H1 (cell line): Measurements from ENCODE around the gene FOSB. TPM values are rescaled to one million over a fixed set of nuclear protein-coding genes. Genes with fewer than 3 reads are reported as not detected.

Source experiments
- CTCF ChIA-PET: fragments of 300-600 bp; sonication (Branson Sonifier 250); formaldehyde crosslinking; loops from one replicate; lab custom pipeline; 2021; ENCODE audit not compliant: partially characterized antibody; lab: Charles Lee
- POLR2A ChIA-PET: fragments of 300-600 bp; sonication (Branson Sonifier 250); formaldehyde crosslinking; loops from one replicate; lab custom pipeline; 2021; ENCODE audit warnings: inconsistent platforms; ENCODE audit not compliant: partially characterized antibody; lab: Charles Lee
- DNase-seq, 2 experiments: peaks; one replicate each; pipeline versions ENCODE4 v3.0.0 to v3.0.0-alpha.2; 2010 to 2022; ENCODE audit warnings: low spot score in 2 of 2, low read depth in 1 of 2, mixed read lengths in 1 of 2
- FAIRE-seq: peaks from 2 replicates; lab custom pipeline; 2011; peaks lifted over from hg19 to GRCh38; lab: Jason Lieb, UNC
- H2AFZ ChIP-seq: 2 replicates; pipeline ENCODE4 v1.8.1; 2012; ENCODE audit warnings: low read length, inconsistent platforms
- H2AK5ac ChIP-seq: 2 replicates; pipeline ENCODE4 v1.6.1; 2013; ENCODE audit warnings: low read depth, low read length
- H2BK120ac ChIP-seq: replicated peaks from 2 replicates; pipeline ENCODE3; 2013; ENCODE audit warnings: low read depth, low read length, inconsistent platforms
- H2BK12ac ChIP-seq: 2 replicates; pipeline ENCODE4 v1.6.1; 2013; ENCODE audit warnings: low read depth, low read length
- H2BK15ac ChIP-seq: 2 replicates; pipeline ENCODE4 v1.6.1; 2013; ENCODE audit warnings: low read length
- H2BK20ac ChIP-seq: 2 replicates; pipeline ENCODE4 v1.6.1; 2013; ENCODE audit warnings: low read length
- H2BK5ac ChIP-seq: 2 replicates; pipeline ENCODE4 v1.6.1; 2013; ENCODE audit warnings: low read depth, low read length
- H3K14ac ChIP-seq: 2 replicates; pipeline ENCODE4 v1.6.1; 2013; ENCODE audit warnings: inconsistent platforms; ENCODE audit not compliant: insufficient read length
- H3K18ac ChIP-seq: 2 replicates; pipeline ENCODE4 v1.6.1; 2013; ENCODE audit warnings: low read length; ENCODE audit errors: extremely low read depth
- H3K23ac ChIP-seq: 2 replicates; pipeline ENCODE4 v1.6.1; 2013; ENCODE audit warnings: inconsistent platforms; ENCODE audit not compliant: insufficient read length
- H3K23me2 ChIP-seq: 2 replicates; pipeline ENCODE4 v1.6.1; 2013; ENCODE audit warnings: low read depth, low read length
- H3K27ac ChIP-seq: 2 replicates; pipeline ENCODE4 v1.6.1; 2011; ENCODE audit warnings: low read depth, low read length, inconsistent platforms
- H3K27me3 ChIP-seq, 4 experiments: replicated peaks in 1 of 4; 1 replicate in 1 of 4; 2 replicates in 3 of 4; pipeline versions ENCODE4 v1.6.1 to v1.8.1; 2011 to 2013; ENCODE audit warnings: low read length in 3 of 4, mild to moderate bottlenecking in 3 of 4, inconsistent platforms in 2 of 4, mixed read lengths in 2 of 4, moderate library complexity in 1 of 4; ENCODE audit not compliant: control insufficient read depth in 3 of 4, insufficient read depth in 3 of 4; ENCODE audit errors: extremely low read depth in 1 of 4
- H3K36me3 ChIP-seq, 4 experiments: 2 replicates each; pipeline versions ENCODE4 v1.6.1 to v1.8.1; 2011 to 2013; ENCODE audit warnings: mild to moderate bottlenecking in 4 of 4, low read length in 3 of 4, moderate library complexity in 2 of 4, control low read depth in 1 of 4, inconsistent platforms in 1 of 4; ENCODE audit not compliant: insufficient read depth in 4 of 4, control insufficient read depth in 2 of 4
- H3K4ac ChIP-seq: replicated peaks from 2 replicates; pipeline ENCODE3; 2013; ENCODE audit warnings: low read length, low read depth, mixed read lengths, inconsistent platforms; ENCODE audit not compliant: insufficient read length
- H3K4me1 ChIP-seq, 4 experiments: replicated peaks in 1 of 4; 1 replicate in 1 of 4; 2 replicates in 3 of 4; pipeline versions ENCODE4 v1.6.1 to v1.8.1; 2011 to 2013; ENCODE audit warnings: low read length in 3 of 4, inconsistent platforms in 2 of 4, mixed read lengths in 1 of 4; ENCODE audit not compliant: insufficient read depth in 4 of 4, control insufficient read depth in 3 of 4
- H3K4me2 ChIP-seq, 2 experiments: 2 replicates each; pipeline versions ENCODE4 v1.6.1 to v1.8.1; 2011 to 2013; ENCODE audit warnings: low read depth in 2 of 2, low read length in 2 of 2, control low read depth in 1 of 2, inconsistent platforms in 1 of 2, mild to moderate bottlenecking in 1 of 2; ENCODE audit not compliant: insufficient read depth in 1 of 2
- H3K4me3 ChIP-seq, 4 experiments: fragments of 200-600, 300-600 bp in 1 of 4; sonication (generic), shearing (Covaris generic), sonication (Bioruptor Twin) in 1 of 4; 2 replicates each; pipeline versions ENCODE4 v1.5.1 to v1.8.1; 2011 to 2016; ENCODE audit warnings: low read length in 4 of 4, low read depth in 3 of 4, control low read depth in 2 of 4, inconsistent platforms in 2 of 4, mild to moderate bottlenecking in 2 of 4, mixed read lengths in 1 of 4, moderate library complexity in 1 of 4; ENCODE audit not compliant: insufficient read depth in 2 of 4; ENCODE audit errors: extremely low read depth in 1 of 4
- H3K56ac ChIP-seq: replicated peaks from 2 replicates; pipeline ENCODE3; 2013; ENCODE audit warnings: low read depth, mild to moderate bottlenecking, mixed read lengths, low read length, inconsistent platforms; ENCODE audit not compliant: insufficient read length
- H3K79me1 ChIP-seq: 2 replicates; pipeline ENCODE4 v1.6.1; 2013; ENCODE audit warnings: low read depth, low read length, control low read depth
- H3K79me2 ChIP-seq, 2 experiments: 2 replicates each; pipeline versions ENCODE4 v1.6.1 to v1.8.1; 2012 to 2013; ENCODE audit warnings: low read length in 2 of 2, mild to moderate bottlenecking in 2 of 2, inconsistent platforms in 1 of 2; ENCODE audit not compliant: insufficient read depth in 2 of 2, control insufficient read depth in 1 of 2
- H3K9ac ChIP-seq, 4 experiments: replicated peaks in 1 of 4; 1 replicate in 1 of 4; 2 replicates in 3 of 4; pipeline versions ENCODE4 v1.6.1 to v1.8.1; 2011 to 2013; ENCODE audit warnings: low read depth in 3 of 4, low read length in 3 of 4, control low read depth in 2 of 4, mild to moderate bottlenecking in 2 of 4, moderate library complexity in 2 of 4, inconsistent platforms in 1 of 4; ENCODE audit errors: extremely low read depth in 1 of 4
- H3K9me3 ChIP-seq, 2 experiments: 2 replicates each; pipeline versions ENCODE4 v1.6.1 to v1.8.1; 2012 to 2013; ENCODE audit warnings: mild to moderate bottlenecking in 2 of 2, moderate library complexity in 2 of 2, control low read depth in 1 of 2, inconsistent platforms in 1 of 2, low read depth in 1 of 2, low read length in 1 of 2, mixed read lengths in 1 of 2; ENCODE audit not compliant: insufficient read depth in 2 of 2
- H4K20me1 ChIP-seq, 2 experiments: replicated peaks in 1 of 2; 2 replicates each; pipeline versions ENCODE3 to v1.8.1; 2011 to 2013; ENCODE audit warnings: inconsistent platforms in 2 of 2, low read length in 2 of 2, mild to moderate bottlenecking in 1 of 2; ENCODE audit not compliant: insufficient read depth in 2 of 2, control insufficient read depth in 1 of 2
- H4K5ac ChIP-seq: 2 replicates; pipeline ENCODE4 v1.6.1; 2013; ENCODE audit warnings: low read length, low read depth, mixed read lengths, inconsistent platforms; ENCODE audit not compliant: insufficient read length
- H4K8ac ChIP-seq: 2 replicates; pipeline ENCODE4 v1.8.0; 2013; ENCODE audit warnings: mild to moderate bottlenecking, moderate library complexity, low read length, inconsistent platforms; ENCODE audit not compliant: insufficient read depth; ENCODE audit errors: extremely low read depth
- H4K91ac ChIP-seq: replicated peaks from 2 replicates; pipeline ENCODE3; 2013; ENCODE audit warnings: low read length, mixed read lengths, inconsistent platforms; ENCODE audit not compliant: insufficient read length
- POLR2AphosphoS5 ChIP-seq: IDR thresholded peaks from 2 replicates; pipeline ENCODE4 v1.6.1; 2011; ENCODE audit warnings: low read depth, low read length
- SAP30 ChIP-seq: fragments of 300-600 bp; sonication (generic); IDR thresholded peaks from 2 replicates; pipeline ENCODE4 v1.7.1; 2012; ENCODE audit warnings: low read length, moderate library complexity, mild to moderate bottlenecking, inconsistent platforms; ENCODE audit not compliant: insufficient read depth, insufficient replicate concordance
- WGBS, 2 experiments: shearing (Covaris generic) in 1 of 2; methylation state at CpG; one replicate each; pipeline versions ENCODE4 v1.1.6 to v1.1.7; 2013 to 2015; ENCODE audit warnings: low lambda C conversion rate in 2 of 2, mixed read lengths in 2 of 2, inconsistent platforms in 1 of 2, low coverage in 1 of 2, missing lambda C conversion rate in 1 of 2; ENCODE audit not compliant: insufficient replicate concordance in 2 of 2, insufficient coverage in 1 of 2, insufficient read length in 1 of 2; ENCODE audit errors: extremely low coverage in 1 of 2, missing lambda C conversion rate in 1 of 2; 5-methylcytosine and 5-hydroxymethylcytosine counted together
- polyA plus RNA-seq, 7 experiments: library from polyadenylated mRNA; depleted of rRNA in 3 of 7; stranded (reverse) in 5 of 7; unstranded in 2 of 7; fragments of >200 nt in 5 of 7; fragments of 200-250 nt in 2 of 7; gene quantifications; 1 replicate in 5 of 7; 2 replicates in 1 of 7; 4 replicates in 1 of 7; pipeline versions ENCODE4 v1.2.1 to v1.2.3, GENCODE V29; 2011 to 2013; ENCODE audit warnings: missing spikeins in 2 of 7, mixed read lengths in 2 of 7
- total RNA-seq: library from RNA; stranded (reverse); fragmentation: NEBNext Ultra II Directional; extraction: Animal tissue kit (Norgen Biotek cat#: 25700); gene quantifications from 2 replicates; pipeline ENCODE4 v1.2.1, GENCODE V29; 2021

Gene FOSB
- total and polyA plus RNA-seq, 2 of the 8 experiments (the other 6 are each of a cell fraction or from before 2014, with no cell fraction given) = 0.44 to 2.7 TPM

- H3K79me2 ChIP-seq = no peaks in the 10 kb centered on the region
- H2BK120ac ChIP-seq = no peak overlapping the region
- H3K9me3 ChIP-seq = no peaks in the 10 kb centered on the region
- TF ChIP-seq POLR2AphosphoS5 (peak; percentile 41; the same call in 1 of the 2 replicates), SAP30 (no peak)
- FAIRE-seq (no peak), DNase-seq (no peak)
- no peaks in the 10 kb centered on the region for H3K79me1 ChIP-seq
- H3K23me2 ChIP-seq = peaks cover 14% of the 10 kb centered on the region
- H3K4me2 ChIP-seq = peak overlapping the region in 1 of 2 experiments; percentile 52; a peak in 2 of 4 replicates
- no peak overlapping the region; the same call in 1 of the 2 replicates for H4K8ac ChIP-seq
- H3K4me3 ChIP-seq = no peak overlapping the region
- H4K5ac ChIP-seq = no peak overlapping the region
- no peak overlapping the region for H2BK15ac ChIP-seq
- H2BK5ac ChIP-seq = no peak overlapping the region; the same call in 1 of the 2 replicates
- H2BK12ac ChIP-seq = no peak overlapping the region
- no peak overlapping the region for H2BK20ac ChIP-seq
- H3K14ac ChIP-seq = no peak overlapping the region
- H2AFZ ChIP-seq = no peak overlapping the region
- no peak overlapping the region for H3K9ac ChIP-seq
- no peak overlapping the region for H3K4ac ChIP-seq
- no peak overlapping the region for H3K18ac ChIP-seq
- H4K20me1 ChIP-seq = no peaks in the 10 kb centered on the region
- H3K27me3 ChIP-seq = peaks cover 0 to 17% (median 13%) of the 10 kb centered on the region in 4 experiments; a peak in 4 of 7 replicates
- H3K27ac ChIP-seq = no peak overlapping the region
- peaks cover 5 to 14% (median 12%) of the 10 kb centered on the region in 4 experiments for H3K4me1 ChIP-seq
- CTCF ChIA-PET = interaction anchor here (1.0 to 32.9 kb wide), 8 partner anchors 11 to 41 kb away, joined by 3 to 760 read pairs (median 6); partner anchors contain the start of gene ERCC1
- H3K36me3 ChIP-seq = no peaks in the 10 kb centered on the region
- H4K91ac ChIP-seq = peak overlapping the region; percentile 34
- no peak overlapping the region for H3K56ac ChIP-seq
- 82% methylated on average over 27 of the region's 27 CpGs; no CpG with 5 or more reads in 1 of the 2 experiments for WGBS, 2 experiments
- peak overlapping the region; percentile 45; the same call in 1 of the 2 replicates for H2AK5ac ChIP-seq
- no peak overlapping the region for H3K23ac ChIP-seq
- POLR2A ChIA-PET = interaction anchor here (0.7 to 2.5 kb wide), 4 partner anchors 12 to 1640 kb away, joined by 3 to 10 read pairs (median 4); partner anchors contain the start of gene ZC3H4
Measured at GRCh38 chr19:45473682-45474605, 6.1 kb downstream of the FOSB start.
